ENCODE results near the gene PCNX2. TPM values are rescaled to one million over a fixed set of nuclear protein-coding genes. Genes with fewer than 3 reads are reported as not detected.

Gene PCNX2
- total RNA-seq, 1 experiment from 2014 or later: 15.3 TPM

DNA sequence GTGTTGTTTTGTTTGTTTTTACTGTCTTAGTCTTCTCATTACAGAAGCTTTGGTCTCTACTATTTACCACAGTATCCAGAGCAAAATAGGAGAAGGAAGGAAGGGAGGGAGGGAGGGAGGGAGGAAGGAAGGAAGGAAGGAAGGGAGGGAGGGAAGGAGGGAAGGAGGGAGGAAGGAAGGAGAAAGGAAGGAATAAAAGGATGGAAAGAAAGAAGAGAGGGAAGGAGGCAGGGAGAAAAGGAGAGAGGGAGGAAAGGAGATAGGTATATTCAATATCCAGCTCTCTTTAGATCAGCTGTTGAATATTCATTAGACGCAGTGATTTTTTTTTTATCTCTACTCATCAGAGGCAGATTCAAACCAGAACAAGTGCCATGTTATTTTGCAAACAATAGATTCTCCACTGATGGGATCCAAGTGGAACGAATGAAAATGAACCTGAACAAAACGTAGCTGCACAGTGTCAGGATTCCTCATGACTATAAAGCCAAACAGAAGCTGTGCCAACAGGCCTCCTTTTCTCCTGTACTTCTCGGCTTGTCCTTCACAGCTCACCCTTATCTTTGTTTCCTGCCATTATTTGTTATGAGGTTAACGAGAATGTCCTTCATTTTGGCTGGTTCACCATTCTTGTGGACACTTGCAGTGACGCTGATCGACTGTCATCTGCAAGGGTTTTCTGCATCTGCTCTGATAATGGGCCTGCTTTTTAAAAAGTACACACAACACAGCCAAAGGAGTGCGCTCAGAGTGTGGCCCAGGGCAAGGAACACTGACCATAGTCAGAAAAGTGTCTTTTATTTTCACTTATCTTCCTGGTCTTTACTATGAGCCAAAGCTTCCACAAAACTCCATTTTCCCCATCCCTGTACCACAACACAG lies 352.9 kb downstream of the PCNX2 start:
- ChIA-PET POLR2A (no interaction called here), CTCF (no interaction called here), RAD21 (ENCODE audit: low non-redundant PET in 1 of 2, low total read pairs in 2 of 2, uncharacterized antibody in 2 of 2, unreplicated experiment in 2 of 2) (no interaction called here)
- no TSS peak for BruUV-seq (replicated peaks)
- H3K9me2 ChIP-seq (ENCODE audit: insufficient read depth): no peaks in the 10 kb centered on the region
- intact Hi-C loops (cut with micrococcal nuclease): no loop called here
- TF ChIP-seq ZFX (IDR thresholded peaks at IDR 0.05) (no peak), EZH2 (IDR thresholded peaks at IDR 0.05) (no peak), EGR1 (IDR thresholded peaks at IDR 0.05; ENCODE audit: low read depth) (no peak), ELF1 (IDR thresholded peaks at IDR 0.05; ENCODE audit: borderline replicate concordance, low read depth) (no peak), YY1 (IDR thresholded peaks at IDR 0.05; ENCODE audit: extremely low read depth, insufficient replicate concordance, low read depth, low read length) (no peak), SP1 (IDR thresholded peaks at IDR 0.05; ENCODE audit: low read depth) (no peak), RAD21 (IDR thresholded peaks at IDR 0.05; ENCODE audit: low read depth) (no peak), FOSL1 (IDR thresholded peaks at IDR 0.05; ENCODE audit: low read depth) (no peak)
- no peak overlapping the region for H3K4me3 ChIP-seq (replicated peaks in 1 of 2; ENCODE audit: low read depth in 1 of 2, low read length in 2 of 2)
- ATAC-seq (no peak), DNase-seq (ENCODE audit: low read depth, low spot score) (no peak)
- no peak overlapping the region for H3K9ac ChIP-seq (ENCODE audit: low read length)
- no peaks in the 10 kb centered on the region for H3K4me1 ChIP-seq (ENCODE audit: control insufficient read depth in 1 of 2, insufficient read depth in 2 of 2, low read length in 2 of 2)
- H3K4me2 ChIP-seq (ENCODE audit: low read length): no peak overlapping the region
- no peak overlapping the region for H2AFZ ChIP-seq (ENCODE audit: low read depth, low read length, poor library complexity, severe bottlenecking)
- H3K9me3 ChIP-seq (ENCODE audit: control insufficient read depth in 1 of 2, insufficient read depth in 1 of 2, low read depth in 1 of 2, low read length in 2 of 2): no peaks in the 10 kb centered on the region
- H4K20me1 ChIP-seq (ENCODE audit: insufficient read depth): no peaks in the 10 kb centered on the region
- no peaks in the 10 kb centered on the region for H3K79me2 ChIP-seq (ENCODE audit: insufficient read depth, low read length)
- H3K36me3 ChIP-seq (ENCODE audit: control insufficient read depth in 1 of 2, insufficient read depth in 2 of 2, low read length in 2 of 2): no peaks in the 10 kb centered on the region
- H3K27me3 ChIP-seq (ENCODE audit: insufficient read depth, low read length): no peaks in the 10 kb centered on the region
- H3K27ac ChIP-seq (ENCODE audit: low read depth, low read length): no peak overlapping the region

DNA sequence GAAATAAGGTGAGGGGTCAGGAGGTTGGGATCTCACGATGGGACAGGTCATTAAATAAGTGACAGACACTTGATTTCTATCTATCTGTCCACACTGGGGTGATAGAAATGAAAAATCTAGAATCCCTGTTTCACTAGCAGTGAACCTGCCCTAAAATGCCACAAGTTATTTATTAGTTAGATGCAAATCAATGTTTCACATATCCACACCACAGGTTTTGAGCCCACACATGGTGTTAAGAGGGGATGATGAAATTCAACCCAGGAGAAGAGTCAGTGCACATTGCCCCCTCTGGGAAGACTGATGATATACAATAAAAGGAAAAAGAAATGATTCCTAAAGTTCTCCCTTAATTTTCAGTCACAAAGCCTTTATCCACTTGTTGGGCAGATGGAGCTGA lies 355.3 kb downstream of the PCNX2 start:
- intact Hi-C loops (cut with micrococcal nuclease): no loop called here
- RAD21 ChIA-PET (ENCODE audit: low non-redundant PET in 1 of 2, low total read pairs in 2 of 2, uncharacterized antibody in 2 of 2, unreplicated experiment in 2 of 2): no interaction called here
- no peak overlapping the region for H3K4me3 ChIP-seq (replicated peaks in 1 of 2; ENCODE audit: low read depth in 1 of 2, low read length in 2 of 2)
- H3K9me2 ChIP-seq (ENCODE audit: insufficient read depth): no peaks in the 10 kb centered on the region
- no peaks in the 10 kb centered on the region for H4K20me1 ChIP-seq (ENCODE audit: insufficient read depth)
- H3K9me3 ChIP-seq (ENCODE audit: control insufficient read depth in 1 of 2, insufficient read depth in 1 of 2, low read depth in 1 of 2, low read length in 2 of 2): no peaks in the 10 kb centered on the region
- POLR2A ChIA-PET: no interaction called here
- TF ChIP-seq SP1 (IDR thresholded peaks at IDR 0.05; ENCODE audit: low read depth): no peak
- TF ChIP-seq, protein P1, sequence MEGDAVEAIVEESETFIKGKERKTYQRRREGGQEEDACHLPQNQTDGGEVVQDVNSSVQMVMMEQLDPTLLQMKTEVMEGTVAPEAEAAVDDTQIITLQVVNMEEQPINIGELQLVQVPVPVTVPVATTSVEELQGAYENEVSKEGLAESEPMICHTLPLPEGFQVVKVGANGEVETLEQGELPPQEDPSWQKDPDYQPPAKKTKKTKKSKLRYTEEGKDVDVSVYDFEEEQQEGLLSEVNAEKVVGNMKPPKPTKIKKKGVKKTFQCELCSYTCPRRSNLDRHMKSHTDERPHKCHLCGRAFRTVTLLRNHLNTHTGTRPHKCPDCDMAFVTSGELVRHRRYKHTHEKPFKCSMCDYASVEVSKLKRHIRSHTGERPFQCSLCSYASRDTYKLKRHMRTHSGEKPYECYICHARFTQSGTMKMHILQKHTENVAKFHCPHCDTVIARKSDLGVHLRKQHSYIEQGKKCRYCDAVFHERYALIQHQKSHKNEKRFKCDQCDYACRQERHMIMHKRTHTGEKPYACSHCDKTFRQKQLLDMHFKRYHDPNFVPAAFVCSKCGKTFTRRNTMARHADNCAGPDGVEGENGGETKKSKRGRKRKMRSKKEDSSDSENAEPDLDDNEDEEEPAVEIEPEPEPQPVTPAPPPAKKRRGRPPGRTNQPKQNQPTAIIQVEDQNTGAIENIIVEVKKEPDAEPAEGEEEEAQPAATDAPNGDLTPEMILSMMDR (IDR thresholded peaks at IDR 0.05 in 2 of 3, conservative IDR thresholded peaks at IDR 0.05 in 1 of 3; ENCODE audit: borderline replicate concordance in 1 of 3, insufficient read depth in 1 of 3, low read depth in 2 of 3, low read length in 2 of 3): 0 out of 6 replicates have a peak, but pooled peaks of 1 of the 3 experiments have one; percentile 8
- H3K9ac ChIP-seq (ENCODE audit: low read length): no peak overlapping the region
- no TSS peak for BruUV-seq (replicated peaks)
- no peak overlapping the region for H3K27ac ChIP-seq (ENCODE audit: low read depth, low read length)
- no peaks in the 10 kb centered on the region for H3K36me3 ChIP-seq (ENCODE audit: control insufficient read depth in 1 of 2, insufficient read depth in 2 of 2, low read length in 2 of 2)
- DNase-seq (ENCODE audit: low read depth, low spot score): no peak
- H3K79me2 ChIP-seq (ENCODE audit: insufficient read depth, low read length): no peaks in the 10 kb centered on the region
- CTCF ChIA-PET: no interaction called here
- H3K27me3 ChIP-seq (ENCODE audit: insufficient read depth, low read length): no peaks in the 10 kb centered on the region
- H3K4me2 ChIP-seq (ENCODE audit: low read length): no peak overlapping the region
- no peak for ATAC-seq
- H2AFZ ChIP-seq (ENCODE audit: low read depth, low read length, poor library complexity, severe bottlenecking): no peak overlapping the region
- H3K4me1 ChIP-seq (ENCODE audit: control insufficient read depth in 1 of 2, insufficient read depth in 2 of 2, low read length in 2 of 2): no peaks in the 10 kb centered on the region

Measured in HCT116 (cell line).